SJCRH30 (cell line): ENCODE results near the gene USP20. TPM values are rescaled to one million over a fixed set of nuclear protein-coding genes. Genes with fewer than 3 reads are reported as not detected.
A peak's percentile ranks its signal among the peaks of the same experiment; 100 is the strongest.
"Not testable (repeated sequence)": the region's sequence is repeated elsewhere in the genome, so short reads cannot be mapped to it uniquely, and the experiment has no call there.

ENCODE experiments used
- DNase-seq, 2 experiments: peaks; one replicate each; pipeline ENCODE4 v3.0.0-alpha.2; 2015 to 2020
- H3K27ac ChIP-seq: fragments of 250-450 bp; sonication (Bioruptor Pico); 2 replicates; pipeline ENCODE4 v1.5.1; 2020; ENCODE audit warnings: mild to moderate bottlenecking, moderate library complexity
- H3K27me3 ChIP-seq: fragments of 250-450 bp; sonication (Bioruptor Pico); 2 replicates; pipeline ENCODE4 v1.5.1; 2020; ENCODE audit warnings: mild to moderate bottlenecking, moderate library complexity
- H3K36me3 ChIP-seq: fragments of 250-450 bp; sonication (Bioruptor Pico); 2 replicates; pipeline ENCODE4 v1.5.1; 2020; ENCODE audit warnings: mild to moderate bottlenecking, moderate library complexity
- H3K4me1 ChIP-seq: fragments of 250-450 bp; sonication (Bioruptor Pico); 2 replicates; pipeline ENCODE4 v1.5.1; 2020; ENCODE audit warnings: mild to moderate bottlenecking, moderate library complexity
- H3K4me3 ChIP-seq: fragments of 250-450 bp; sonication (Bioruptor Pico); 2 replicates; pipeline ENCODE4 v1.5.1; 2020; ENCODE audit warnings: mild to moderate bottlenecking, moderate library complexity
- H3K9me3 ChIP-seq: fragments of 250-450 bp; sonication (Bioruptor Pico); replicated peaks from 2 replicates; pipeline ENCODE4 v1.5.1; 2020; ENCODE audit warnings: mild to moderate bottlenecking, moderate library complexity
- total RNA-seq: library from RNA; depleted of rRNA; stranded (reverse); fragments of >200 nt; shearing (Covaris generic); gene quantifications from 2 replicates; pipeline ENCODE4 v1.2.3, GENCODE V29; 2014; rRNA removed

Gene USP20
- total RNA-seq: 15.1 and 17.0 TPM in 2 replicates

DNA sequence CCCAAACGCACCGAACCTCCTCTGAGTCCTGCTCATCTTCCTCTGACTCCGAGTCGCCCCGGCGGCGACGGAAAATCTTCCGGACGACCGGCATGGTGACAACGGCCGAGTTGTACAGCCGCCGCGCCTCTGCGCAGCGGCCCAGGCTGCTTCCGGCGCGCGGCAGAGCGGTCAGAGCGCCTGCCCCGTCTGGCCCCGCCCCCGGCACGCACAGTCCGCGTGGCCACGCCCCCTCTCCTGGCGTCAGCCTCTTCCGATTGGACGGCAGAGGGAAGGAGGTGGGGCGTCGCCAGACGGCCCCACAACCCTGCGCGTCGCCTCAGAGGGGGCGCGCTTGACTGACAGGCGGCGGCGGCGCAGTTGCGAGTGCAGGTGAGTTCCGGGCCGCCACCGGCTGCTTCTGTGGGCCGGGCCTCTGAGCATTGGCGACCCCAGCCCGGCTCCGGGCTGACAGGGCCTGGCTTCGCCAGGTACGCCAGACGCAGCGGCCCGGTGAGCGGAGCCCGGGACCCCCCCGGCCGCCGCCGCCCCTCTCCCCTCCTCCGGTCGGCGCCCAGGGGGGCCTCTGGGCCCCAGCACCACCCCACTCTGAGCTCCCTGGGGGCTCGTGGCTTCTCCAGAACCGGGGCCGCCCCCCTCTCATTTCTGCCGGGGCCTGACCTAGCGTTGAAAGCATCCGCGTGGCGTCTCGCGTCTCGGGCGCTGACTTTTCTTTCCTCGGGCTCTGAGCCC lies at the start of gene USP20, which contains the start of gene C9orf78:
Gene USP20 (plus strand): TSS at position 331 of the 732 bp plus-strand sequence. CDS start 17,098 bp downstream, outside the sequence.
Gene C9orf78 (minus strand): TSS at position 148 of the 732 bp plus-strand sequence. CDS start 54 bp downstream, at position 94.
- H3K27me3 ChIP-seq: no peaks in the 10 kb centered on the region
- peak within 1 kb of the TSS; percentile 88 for H3K4me3 ChIP-seq
- H3K4me1 ChIP-seq: peaks cover 6% of the 10 kb centered on the region; the same call in 1 of the 2 replicates
- peak; percentile 97 to 98 for DNase-seq
- no peaks in the 10 kb centered on the region for H3K9me3 ChIP-seq
- H3K27ac ChIP-seq: peak within 1 kb of the TSS; percentile 30
- peaks cover 19% of the 10 kb centered on the region for H3K36me3 ChIP-seq

DNA sequence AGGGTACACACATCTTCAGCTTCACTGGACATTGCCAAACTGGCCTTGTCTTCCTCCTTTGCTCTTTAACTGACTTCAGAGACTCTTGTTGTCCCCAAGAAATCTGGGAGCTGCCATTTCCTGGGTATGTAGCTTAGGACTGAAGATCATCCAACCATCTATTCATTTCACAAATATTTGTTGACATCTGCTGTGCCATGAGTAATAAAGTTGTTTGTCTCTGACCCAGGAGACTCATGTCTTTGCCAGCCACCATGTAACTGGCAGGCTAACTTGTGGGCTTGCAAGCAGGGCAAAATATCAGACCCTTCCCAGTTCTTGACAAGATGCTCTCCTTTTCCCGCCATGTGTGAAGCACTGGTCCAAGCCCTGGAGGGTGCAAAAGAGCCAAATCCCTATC lies 49.4 kb upstream of the USP20 start:
- Histone ChIP-seq H3K9me3 (no peaks in the 10 kb centered on the region), H3K36me3 (no peaks in the 10 kb centered on the region), H3K4me1 (no peaks in the 10 kb centered on the region), H3K27ac (no peak overlapping the region), H3K4me3 (no peak overlapping the region), H3K27me3 (peaks cover 27% of the 10 kb centered on the region)
- DNase-seq: no peak

DNA sequence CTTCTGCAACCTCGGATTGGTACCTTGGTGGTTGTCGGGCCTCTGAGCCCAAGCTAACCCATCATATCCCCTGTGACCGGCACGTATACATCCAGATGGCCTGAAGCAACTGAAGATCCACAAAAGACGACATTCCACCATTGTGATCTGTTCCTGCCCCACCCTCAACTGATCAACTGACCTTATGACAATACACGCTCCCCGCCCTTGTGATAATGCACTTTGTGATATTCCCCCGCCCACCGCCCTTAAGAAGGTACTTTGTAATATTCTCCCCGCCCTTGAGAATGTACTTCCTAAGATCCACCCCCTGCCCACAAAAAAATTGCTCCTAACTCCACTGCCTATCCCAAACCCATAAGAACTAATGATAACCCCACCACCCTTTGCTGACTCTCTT lies 48.8 kb upstream of the USP20 start:
- no peaks in the 10 kb centered on the region for H3K4me1 ChIP-seq
- DNase-seq: no peak
- H3K27me3 ChIP-seq: peaks cover 27% of the 10 kb centered on the region
- no peak overlapping the region for H3K27ac ChIP-seq
- no peak overlapping the region for H3K4me3 ChIP-seq
- no peaks in the 10 kb centered on the region for H3K9me3 ChIP-seq
- H3K36me3 ChIP-seq: no peaks in the 10 kb centered on the region

DNA sequence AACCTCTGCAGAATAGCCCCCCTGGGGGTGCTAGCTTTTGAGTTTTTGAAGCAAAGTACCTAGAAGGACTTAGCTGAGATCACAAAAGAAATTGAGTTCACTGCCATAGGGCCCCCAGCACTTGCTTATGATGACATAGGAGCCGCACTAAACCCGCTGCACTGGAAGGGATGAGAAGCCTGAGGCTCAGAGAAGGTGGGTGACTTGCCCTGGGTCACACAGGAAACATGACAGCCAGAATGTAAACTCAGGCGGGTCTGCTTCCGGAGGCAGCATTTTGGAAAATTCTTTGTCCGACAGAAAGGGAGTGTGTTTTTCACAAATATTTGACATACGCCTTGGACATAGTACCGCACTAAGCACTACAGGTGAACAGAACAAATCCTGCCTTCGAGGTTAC lies 40.7 kb upstream of the USP20 start:
- Histone ChIP-seq H3K4me1 (no peaks in the 10 kb centered on the region), H3K27me3 (peaks cover 15% of the 10 kb centered on the region), H3K36me3 (no peaks in the 10 kb centered on the region), H3K4me3 (no peak overlapping the region), H3K27ac (no peak overlapping the region), H3K9me3 (no peaks in the 10 kb centered on the region)
- no peak for DNase-seq

DNA sequence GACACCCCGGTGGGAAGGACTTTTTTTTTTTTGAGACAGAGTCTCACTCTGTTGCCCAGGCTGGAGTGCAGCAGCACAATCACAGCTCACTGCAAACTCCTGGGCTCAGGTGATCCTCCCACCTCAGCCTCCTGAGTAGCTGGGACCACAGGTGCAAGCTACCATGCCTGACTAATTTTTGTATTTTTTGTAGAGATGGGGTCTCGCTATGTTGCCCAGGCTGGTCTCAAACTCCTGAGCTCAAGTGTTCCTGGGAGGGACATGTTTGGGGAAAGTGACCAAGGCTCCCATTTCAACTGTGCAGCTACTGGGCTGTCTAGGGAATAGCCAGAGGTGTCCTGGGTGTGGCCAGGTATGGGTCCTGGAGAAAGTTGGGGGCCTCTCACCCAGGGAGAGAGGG lies 39.2 kb upstream of the USP20 start:
- H3K27ac ChIP-seq: not testable (repeated sequence)

DNA sequence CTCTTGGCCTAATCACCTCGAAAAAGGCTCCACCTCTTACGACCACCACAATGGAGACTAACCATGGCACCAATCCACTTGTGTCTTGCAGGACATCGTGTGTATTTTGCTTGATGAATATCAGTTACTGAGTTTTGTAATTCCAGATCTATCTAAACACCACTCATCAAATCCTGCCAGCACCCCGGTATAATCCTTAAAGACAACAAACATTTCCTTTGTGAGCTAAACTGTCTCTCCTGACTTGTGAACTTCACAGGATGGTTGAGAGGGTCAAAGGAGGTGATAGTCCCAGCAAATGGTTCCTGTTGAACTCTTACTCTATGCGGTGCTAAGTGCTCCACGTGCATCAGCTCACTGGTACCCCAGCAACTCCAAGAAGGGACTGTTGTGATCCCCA lies 36.3 kb upstream of the USP20 start:
- Histone ChIP-seq H3K27me3 (peaks cover 15% of the 10 kb centered on the region), H3K27ac (no peak overlapping the region), H3K9me3 (no peaks in the 10 kb centered on the region), H3K4me3 (no peak overlapping the region), H3K4me1 (no peaks in the 10 kb centered on the region), H3K36me3 (no peaks in the 10 kb centered on the region)
- DNase-seq: no peak

More for the DNA sequence above, 39.2 kb upstream of the USP20 start:
- not testable (repeated sequence) for H3K4me3 ChIP-seq, DNase-seq, H3K4me1 ChIP-seq, H3K9me3 ChIP-seq, H3K36me3 ChIP-seq
- peaks cover 15% of the 10 kb centered on the region for H3K27me3 ChIP-seq

DNA sequence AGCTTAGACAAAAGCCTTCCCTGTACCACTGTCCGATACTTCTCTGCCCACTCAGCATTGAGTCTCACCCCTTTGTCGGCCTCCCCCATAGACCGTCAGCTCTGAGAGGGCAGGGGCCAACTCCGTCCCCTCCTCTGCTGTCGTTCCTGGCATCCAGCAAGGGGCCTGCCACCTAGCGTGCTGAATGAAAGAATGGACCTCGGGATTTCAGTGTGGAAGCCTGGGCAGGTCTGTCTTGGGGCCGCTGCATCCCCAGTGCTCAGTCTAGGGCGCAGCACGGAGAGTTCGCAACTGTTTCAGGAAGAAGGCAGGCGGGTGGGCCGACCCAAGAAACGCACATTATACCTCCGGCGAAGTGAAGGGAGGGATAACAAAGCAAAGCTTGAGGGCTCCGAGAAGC lies 33.8 kb upstream of the USP20 start:
- no peak for DNase-seq
- peaks cover 3% of the 10 kb centered on the region for H3K27me3 ChIP-seq
- H3K9me3 ChIP-seq: no peaks in the 10 kb centered on the region
- no peaks in the 10 kb centered on the region for H3K4me1 ChIP-seq
- H3K27ac ChIP-seq: no peak overlapping the region
- 0 out of 2 replicates have a peak, but pooled peaks cover under 1% of the 10 kb centered on the region for H3K36me3 ChIP-seq
- H3K4me3 ChIP-seq: no peak overlapping the region

DNA sequence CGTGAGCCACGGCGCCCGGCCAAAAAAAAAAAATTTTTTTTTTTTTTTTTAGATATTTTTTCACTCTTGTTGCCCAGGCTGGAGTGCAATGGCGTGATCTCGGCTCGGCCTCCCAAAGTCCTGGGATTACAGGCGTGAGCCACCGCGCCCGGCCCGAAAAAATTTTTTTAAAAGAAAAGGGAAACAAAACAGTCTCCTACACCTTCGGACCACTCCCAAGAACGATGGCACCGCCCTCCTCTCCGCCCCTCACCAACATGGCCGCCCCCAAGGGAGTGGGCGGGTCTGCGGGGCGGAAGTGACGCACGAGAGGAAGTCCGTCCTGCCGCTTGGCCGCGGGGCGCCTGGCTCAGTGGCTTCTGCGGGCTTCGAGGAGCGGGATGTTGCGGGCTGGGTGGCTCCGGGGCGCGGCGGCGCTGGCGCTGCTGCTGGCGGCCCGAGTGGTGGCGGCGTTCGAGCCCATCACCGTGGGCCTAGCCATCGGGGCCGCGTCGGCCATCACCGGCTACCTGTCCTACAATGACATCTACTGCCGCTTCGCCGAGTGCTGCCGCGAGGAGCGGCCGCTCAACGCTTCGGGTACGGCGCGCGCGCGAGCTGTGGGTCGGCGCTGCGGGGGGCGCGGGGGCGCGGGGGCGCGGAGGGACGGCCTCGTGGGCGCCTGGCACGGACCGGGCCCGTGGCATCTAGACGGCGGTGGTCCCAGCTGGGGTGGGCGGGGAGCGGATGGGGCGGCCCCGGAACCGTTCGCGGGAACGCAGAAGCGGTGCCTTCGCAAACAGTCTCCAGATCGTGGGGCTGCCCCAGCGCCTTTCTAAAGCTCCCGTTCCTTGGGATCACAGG lies 32.2 kb upstream of the USP20 start, which contains the start of gene TOR1B:
Gene TOR1B (plus strand): TSS at position 352 of the 843 bp plus-strand sequence. CDS start 29 bp downstream, at position 381.
- H3K36me3 ChIP-seq: 0 out of 2 replicates have a peak, but pooled peaks cover 5% of the 10 kb centered on the region
- H3K27ac ChIP-seq: no peak within 1 kb of the TSS
- DNase-seq: peak; percentile 97
- no peaks in the 10 kb centered on the region for H3K27me3 ChIP-seq
- no peaks in the 10 kb centered on the region for H3K9me3 ChIP-seq
- no peaks in the 10 kb centered on the region for H3K4me1 ChIP-seq
- H3K4me3 ChIP-seq: peak within 1 kb of the TSS; percentile 88

DNA sequence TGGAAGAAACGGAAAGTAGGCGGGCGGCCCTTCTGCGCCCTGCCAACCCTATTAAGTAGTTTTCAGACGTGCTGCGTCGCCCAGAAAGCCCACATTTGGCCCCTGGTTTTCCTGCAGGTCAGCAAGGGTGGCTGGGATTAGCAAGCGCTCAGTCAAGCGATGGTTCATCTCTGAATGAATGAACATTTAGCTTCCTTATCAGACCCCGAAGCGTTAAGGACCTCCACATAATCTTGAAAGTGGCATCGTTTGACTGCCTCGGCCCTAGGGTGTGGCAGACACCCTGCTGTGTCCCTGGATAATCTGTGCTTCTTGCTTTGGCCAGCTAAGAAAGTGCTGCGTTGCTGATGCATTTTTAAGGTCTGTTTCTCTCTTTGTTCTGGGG lies 31.6 kb upstream of the USP20 start:
- H3K27me3 ChIP-seq: no peaks in the 10 kb centered on the region
- DNase-seq: no peak
- no peaks in the 10 kb centered on the region for H3K9me3 ChIP-seq
- H3K4me3 ChIP-seq: peak overlapping the region; percentile 88
- no peaks in the 10 kb centered on the region for H3K4me1 ChIP-seq
- no peak overlapping the region for H3K27ac ChIP-seq
- 0 out of 2 replicates have a peak, but pooled peaks cover 5% of the 10 kb centered on the region for H3K36me3 ChIP-seq

DNA sequence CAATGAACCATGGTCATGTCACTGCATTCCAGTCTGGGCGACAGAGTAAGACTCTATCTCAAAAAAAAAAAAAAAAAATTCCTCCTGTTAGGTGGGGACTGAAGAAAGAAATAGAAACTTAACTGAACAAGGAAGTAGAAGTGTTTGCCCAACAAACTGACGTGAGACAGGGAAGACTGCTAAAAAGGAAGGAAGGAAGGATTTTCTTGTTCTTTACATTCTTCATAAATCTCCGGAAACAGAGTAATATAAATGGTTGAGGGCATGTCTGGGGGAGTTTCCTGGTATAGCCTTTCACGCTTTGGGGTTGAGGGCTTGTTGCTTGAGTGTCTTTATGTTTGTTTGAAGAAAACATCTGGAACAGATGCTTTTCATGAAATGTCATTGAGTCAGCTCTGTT lies 29.2 kb upstream of the USP20 start:
- Histone ChIP-seq H3K9me3 (no peaks in the 10 kb centered on the region), H3K4me1 (no peaks in the 10 kb centered on the region), H3K4me3 (no peak overlapping the region), H3K27ac (no peak overlapping the region), H3K36me3 (0 out of 2 replicates have a peak, but pooled peaks cover 10% of the 10 kb centered on the region), H3K27me3 (no peaks in the 10 kb centered on the region)
- DNase-seq: no peak

DNA sequence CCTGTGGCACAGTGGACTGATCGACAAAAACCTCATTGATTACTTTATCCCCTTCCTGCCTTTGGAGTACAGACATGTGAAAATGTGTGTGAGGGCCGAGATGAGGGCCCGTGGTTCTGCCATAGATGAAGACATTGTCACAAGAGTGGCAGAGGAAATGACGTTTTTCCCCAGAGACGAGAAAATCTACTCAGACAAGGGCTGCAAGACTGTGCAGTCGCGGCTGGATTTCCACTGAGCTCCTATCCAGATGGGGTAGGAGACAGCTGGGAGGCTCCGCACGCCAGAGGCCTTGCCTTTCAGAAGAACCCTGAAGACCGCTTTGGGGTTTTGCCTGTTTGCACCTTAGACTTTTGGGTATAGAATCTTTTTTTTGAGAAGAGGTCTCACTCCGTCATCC lies 25.9 kb upstream of the USP20 start:
- H3K27me3 ChIP-seq: no peaks in the 10 kb centered on the region
- DNase-seq: no peak
- no peak overlapping the region for H3K27ac ChIP-seq
- 0 out of 2 replicates have a peak, but pooled peaks cover 18% of the 10 kb centered on the region for H3K36me3 ChIP-seq
- no peaks in the 10 kb centered on the region for H3K9me3 ChIP-seq
- no peak overlapping the region for H3K4me3 ChIP-seq
- no peaks in the 10 kb centered on the region for H3K4me1 ChIP-seq

DNA sequence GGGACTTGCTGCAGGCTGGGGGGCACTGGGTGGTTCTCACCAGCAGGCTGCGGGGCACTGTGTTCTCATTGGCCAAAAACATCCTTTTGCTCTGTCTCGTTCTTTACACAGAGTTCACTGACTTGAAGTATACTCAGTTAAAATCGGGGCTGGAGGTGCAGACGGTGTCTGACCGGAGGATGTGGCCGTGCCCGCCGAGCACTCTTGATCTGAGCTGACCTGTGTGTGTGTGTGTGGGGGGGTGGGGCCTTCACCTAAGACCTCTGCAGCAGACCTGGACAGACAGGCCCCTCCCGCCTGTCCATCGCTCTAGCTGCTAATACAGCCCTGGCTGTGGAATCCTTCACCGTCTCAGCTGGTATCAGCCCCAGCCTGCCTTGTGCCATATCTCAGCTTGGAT lies 25.1 kb upstream of the USP20 start:
- no peak for DNase-seq
- 0 out of 2 replicates have a peak, but pooled peaks cover 18% of the 10 kb centered on the region for H3K36me3 ChIP-seq
- H3K4me3 ChIP-seq: no peak overlapping the region
- H3K27ac ChIP-seq: no peak overlapping the region
- no peaks in the 10 kb centered on the region for H3K27me3 ChIP-seq
- no peaks in the 10 kb centered on the region for H3K9me3 ChIP-seq
- H3K4me1 ChIP-seq: no peaks in the 10 kb centered on the region

DNA sequence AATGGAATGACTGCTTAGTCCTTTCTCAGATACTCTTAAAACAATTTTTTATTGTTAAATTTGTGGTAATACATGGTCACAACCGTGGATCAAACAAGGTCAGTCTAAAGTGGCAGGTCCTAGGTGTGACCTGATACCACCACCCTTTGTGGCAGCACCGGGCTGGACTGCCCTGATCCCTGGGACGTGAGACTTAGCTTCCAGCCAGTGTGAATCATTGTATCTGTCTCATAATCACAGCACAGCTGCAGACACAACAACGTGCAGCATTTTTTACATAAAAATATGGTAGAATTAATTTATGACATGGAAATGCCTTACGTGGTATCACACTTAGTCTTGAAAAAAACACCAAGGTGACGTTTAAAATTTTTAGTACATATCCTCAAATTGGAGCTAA lies 24.5 kb upstream of the USP20 start:
- no peak overlapping the region for H3K4me3 ChIP-seq
- no peaks in the 10 kb centered on the region for H3K27me3 ChIP-seq
- no peak for DNase-seq
- H3K27ac ChIP-seq: no peak overlapping the region
- H3K9me3 ChIP-seq: no peaks in the 10 kb centered on the region
- peaks cover 21% of the 10 kb centered on the region; the same call in 1 of the 2 replicates for H3K36me3 ChIP-seq
- no peaks in the 10 kb centered on the region for H3K4me1 ChIP-seq

DNA sequence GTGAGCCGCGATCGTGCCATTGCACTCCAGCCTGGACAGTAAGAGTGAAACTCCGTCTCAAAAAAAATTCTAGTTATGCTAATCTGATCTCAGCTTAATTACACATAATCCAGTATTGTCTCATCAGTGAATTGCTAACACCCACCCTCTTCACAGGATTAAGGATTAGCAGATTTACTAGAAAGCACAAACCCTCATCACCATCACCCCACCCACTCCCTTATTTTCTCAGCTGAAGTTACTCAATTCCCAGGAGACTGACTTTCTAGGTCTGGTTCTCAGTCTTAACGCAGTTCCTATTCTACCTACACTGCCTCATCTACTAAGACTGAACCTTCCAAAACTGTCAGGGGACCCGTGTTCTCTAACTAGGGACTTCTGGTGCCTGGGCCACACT lies 23.3 kb upstream of the USP20 start:
- H3K4me3 ChIP-seq: no peak overlapping the region
- DNase-seq: no peak
- H3K36me3 ChIP-seq: peaks cover 20% of the 10 kb centered on the region; the same call in 1 of the 2 replicates

DNA sequence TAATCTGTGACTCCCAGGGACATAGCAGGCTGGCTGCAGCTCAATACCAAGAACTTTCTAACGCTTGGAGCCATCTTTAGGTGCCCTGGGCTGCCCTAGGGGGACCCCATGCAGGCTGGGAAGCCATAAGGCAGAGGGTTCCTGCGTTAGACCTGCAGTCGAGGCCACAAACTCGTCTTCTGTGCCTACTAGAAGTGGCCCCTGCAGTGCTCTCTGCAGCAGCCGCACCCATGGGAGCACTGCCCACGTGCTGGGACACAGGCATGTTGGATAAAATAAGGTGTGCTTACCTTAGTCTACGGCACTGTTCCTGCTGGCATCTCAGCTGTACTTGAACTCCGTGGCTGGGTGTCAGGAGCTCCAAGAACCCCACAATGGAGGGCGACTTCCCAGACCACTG lies 22.9 kb upstream of the USP20 start:
- Histone ChIP-seq H3K36me3 (peaks cover 20% of the 10 kb centered on the region; the same call in 1 of the 2 replicates), H3K27ac (no peak overlapping the region), H3K9me3 (no peaks in the 10 kb centered on the region), H3K4me3 (no peak overlapping the region), H3K27me3 (no peaks in the 10 kb centered on the region), H3K4me1 (no peaks in the 10 kb centered on the region)
- DNase-seq: no peak

More for the DNA sequence above, 23.3 kb upstream of the USP20 start:
- Histone ChIP-seq H3K27me3 (no peaks in the 10 kb centered on the region), H3K9me3 (no peaks in the 10 kb centered on the region), H3K4me1 (no peaks in the 10 kb centered on the region), H3K27ac (no peak overlapping the region)
